GM19023 (cell line): ENCODE measurements around the gene HNF4A.

ENCODE experiments used
- ATAC-seq: cut with Tn5 transposase; IDR thresholded peaks from one replicate; pipeline ENCODE4 v1.9.1; 2021; ENCODE audit warnings: mild to moderate bottlenecking, moderate library complexity; ENCODE audit not compliant: unreplicated experiment

The HNF4A gene

GRCh38 chr20:44419131-44419844 lies 63.8 kb downstream of the HNF4A start:
- no peak for ATAC-seq

GRCh38 chr20:44420497-44420896 lies 65.0 kb downstream of the HNF4A start:
- no peak for ATAC-seq

GRCh38 chr20:44422083-44422482 lies 66.6 kb downstream of the HNF4A start:
- ATAC-seq: no peak

- no peak for ATAC-seq
These were observed 68.0 kb downstream of the HNF4A start for GRCh38 chr20:44423480-44423879.

GRCh38 chr20:44424039-44424495 lies 68.6 kb downstream of the HNF4A start:
- ATAC-seq: no peak

- ATAC-seq: no peak
These were observed 70.4 kb downstream of the HNF4A start for GRCh38 chr20:44425923-44426322.

GRCh38 chr20:44426879-44427790 lies 71.6 kb downstream of the HNF4A start:
- no peak for ATAC-seq

GRCh38 chr20:44427804-44428173 lies 72.3 kb downstream of the HNF4A start:
- ATAC-seq: no peak

- no peak for ATAC-seq
These were observed 72.9 kb downstream of the HNF4A start for GRCh38 chr20:44428174-44429016.

- no peak for ATAC-seq
These were observed 73.5 kb downstream of the HNF4A start for GRCh38 chr20:44429017-44429339.

- ATAC-seq: no peak
These were observed 74.1 kb downstream of the HNF4A start for GRCh38 chr20:44429419-44430269.

- ATAC-seq: no peak
These were observed 75.0 kb downstream of the HNF4A start for GRCh38 chr20:44430270-44431065.

- ATAC-seq: no peak
These were observed 75.6 kb downstream of the HNF4A start for GRCh38 chr20:44431118-44431501.

GRCh38 chr20:44431502-44432234 lies 76.2 kb downstream of the HNF4A start:
- no peak for ATAC-seq

- no peak for ATAC-seq
These were observed 77.4 kb downstream of the HNF4A start for GRCh38 chr20:44432618-44433577.

GRCh38 chr20:44433751-44434538 lies 78.4 kb downstream of the HNF4A start:
- no peak for ATAC-seq
